WTC11 (cell line): ENCODE data around the gene PLIN1. TPM values are rescaled to one million over a fixed set of nuclear protein-coding genes. Genes with fewer than 3 reads are reported as not detected.

ENCODE experiments used
- ATAC-seq: fragments of 200-7000 bp; cut with Tn5 transposase; 2 replicates; pipeline ENCODE4 v1.10.0; 2021; ENCODE audit warnings: mild to moderate bottlenecking, moderate library complexity
- CTCF ChIA-PET: fragments of 300-600 bp; sonication (Branson Sonifier 250); formaldehyde crosslinking; loops from one replicate; lab custom pipeline; 2021; ENCODE audit warnings: antibody characterized with exemption; lab: Charles Lee
- POLR2A ChIA-PET: fragments of 350-600 bp; sonication (Branson Sonifier 250); formaldehyde crosslinking; loops from one replicate; lab custom pipeline; 2021; ENCODE audit warnings: antibody characterized with exemption; lab: Charles Lee
- DNase-seq: peaks from one replicate; pipeline ENCODE4 v3.0.0; 2021; ENCODE audit warnings: low spot score
- H3K27ac Mint-ChIP-seq: 2 replicates; pipeline ENCODE4 v1.8.0; 2021; ENCODE audit warnings: mixed read lengths
- H3K27me3 Mint-ChIP-seq: 2 replicates; pipeline ENCODE4 v1.8.0; 2021; ENCODE audit warnings: low read depth, mild to moderate bottlenecking, moderate library complexity, mixed read lengths
- H3K36me3 Mint-ChIP-seq: 2 replicates; pipeline ENCODE4 v1.8.0; 2021; ENCODE audit warnings: mixed read lengths
- H3K4me1 Mint-ChIP-seq: 2 replicates; pipeline ENCODE4 v1.8.0; 2022; ENCODE audit warnings: mixed read lengths
- H3K4me3 Mint-ChIP-seq: 2 replicates; pipeline ENCODE4 v1.8.0; 2021; ENCODE audit warnings: mild to moderate bottlenecking, moderate library complexity, mixed read lengths
- H3K9me3 Mint-ChIP-seq: 2 replicates; pipeline ENCODE4 v1.8.0; 2021; ENCODE audit warnings: mixed read lengths
- ATF2 ChIP-seq: sonication (generic); formaldehyde crosslinking; IDR thresholded peaks from 2 replicates; pipeline ENCODE4 v1.8.1; 2022; ENCODE audit warnings: low read depth, missing genetic modification reagents, borderline replicate concordance
- CREB1 ChIP-seq: sonication (generic); formaldehyde crosslinking; IDR thresholded peaks from 2 replicates; pipeline ENCODE4 v1.8.0; 2023; ENCODE audit warnings: mild to moderate bottlenecking, missing genetic modification reagents
- CREM ChIP-seq: sonication (generic); formaldehyde crosslinking; IDR thresholded peaks from 2 replicates; pipeline ENCODE4 v1.8.1; 2022; ENCODE audit warnings: mild to moderate bottlenecking, missing genetic modification reagents, moderate library complexity
- E2F5 ChIP-seq: sonication (generic); formaldehyde crosslinking; IDR thresholded peaks from 2 replicates; pipeline ENCODE4 v1.8.1; 2022; ENCODE audit warnings: mild to moderate bottlenecking, moderate library complexity, missing genetic modification reagents
- ESRRA ChIP-seq: sonication (generic); formaldehyde crosslinking; IDR thresholded peaks from 2 replicates; pipeline ENCODE4 v1.8.1; 2022; ENCODE audit warnings: mild to moderate bottlenecking, missing genetic modification reagents, borderline replicate concordance
- ETV6 ChIP-seq: sonication (generic); formaldehyde crosslinking; IDR thresholded peaks from 2 replicates; pipeline ENCODE4 v1.8.1; 2022; ENCODE audit warnings: mild to moderate bottlenecking, missing genetic modification reagents
- FOXP1 ChIP-seq: sonication (generic); formaldehyde crosslinking; IDR thresholded peaks from 2 replicates; pipeline ENCODE4 v1.8.0; 2022; ENCODE audit warnings: missing genetic modification reagents, mild to moderate bottlenecking, moderate library complexity, borderline replicate concordance
- GRHL2 ChIP-seq: fragments of 250-450 bp; sonication (Bioruptor Pico); IDR thresholded peaks from 2 replicates; pipeline ENCODE4 v1.8.0; 2022; ENCODE audit warnings: mild to moderate bottlenecking, moderate library complexity; ENCODE audit not compliant: insufficient replicate concordance, severe bottlenecking
- IRF2 ChIP-seq: sonication (generic); formaldehyde crosslinking; IDR thresholded peaks from 2 replicates; pipeline ENCODE4 v1.8.0; 2022; ENCODE audit warnings: low read depth, missing genetic modification reagents, borderline replicate concordance
- JUN ChIP-seq: sonication (generic); formaldehyde crosslinking; IDR thresholded peaks from 2 replicates; pipeline ENCODE4 v1.8.0; 2023; ENCODE audit warnings: mild to moderate bottlenecking, missing genetic modification reagents
- MXD4 ChIP-seq: fragments of 250-450 bp; sonication (Bioruptor Pico); IDR thresholded peaks from 2 replicates; pipeline ENCODE4 v1.8.0; 2021; ENCODE audit warnings: mild to moderate bottlenecking, moderate library complexity, borderline replicate concordance
- MYBL2 ChIP-seq: sonication (generic); formaldehyde crosslinking; IDR thresholded peaks from 2 replicates; pipeline ENCODE4 v1.8.1; 2023; ENCODE audit warnings: mild to moderate bottlenecking, moderate library complexity, missing genetic modification reagents
- NFYB ChIP-seq: sonication (generic); formaldehyde crosslinking; conservative IDR thresholded peaks from 2 replicates; pipeline ENCODE4 v1.8.0; 2022; ENCODE audit warnings: low read depth, missing genetic modification reagents
- NR2C2 ChIP-seq: sonication (generic); formaldehyde crosslinking; IDR thresholded peaks from 2 replicates; pipeline ENCODE4 v1.8.0; 2022; ENCODE audit warnings: mild to moderate bottlenecking, missing genetic modification reagents
- RELA ChIP-seq: sonication (generic); formaldehyde crosslinking; IDR thresholded peaks from 2 replicates; pipeline ENCODE4 v1.8.1; 2022; ENCODE audit warnings: missing genetic modification reagents, mild to moderate bottlenecking, borderline replicate concordance
- RORB ChIP-seq: fragments of 250-450 bp; sonication (Bioruptor Pico); IDR thresholded peaks from 2 replicates; pipeline ENCODE4 v1.9.0; 2021; ENCODE audit warnings: mild to moderate bottlenecking
- SOX15 ChIP-seq: fragments of 250-450 bp; sonication (Bioruptor Pico); IDR thresholded peaks from 2 replicates; pipeline ENCODE4 v1.9.0; 2021; ENCODE audit warnings: mild to moderate bottlenecking
- SP1 ChIP-seq: sonication (generic); formaldehyde crosslinking; conservative IDR thresholded peaks from 2 replicates; pipeline ENCODE4 v1.8.1; 2022; ENCODE audit warnings: missing genetic modification reagents
- ZNF232 ChIP-seq: sonication (generic); formaldehyde crosslinking; IDR thresholded peaks from 2 replicates; pipeline ENCODE4 v1.8.0; 2022; ENCODE audit warnings: mild to moderate bottlenecking, missing genetic modification reagents
- ZNF317 ChIP-seq: sonication (generic); formaldehyde crosslinking; IDR thresholded peaks from 2 replicates; pipeline ENCODE4 v1.8.1; 2023; ENCODE audit warnings: low read depth, mild to moderate bottlenecking, moderate library complexity, missing genetic modification reagents, borderline replicate concordance
- total RNA-seq: library from RNA; stranded (reverse); gene quantifications from 3 replicates; pipeline ENCODE4 v1.2.3, GENCODE V29; 2021
- TF ChIP-seq, protein P1 (sequence below): fragments of 250-450 bp; sonication (Bioruptor Pico); IDR thresholded peaks from 2 replicates; pipeline ENCODE4 v2.1.2; 2022; ENCODE audit warnings: mild to moderate bottlenecking, moderate library complexity
- TF ChIP-seq, protein P2 (sequence below): sonication (generic); formaldehyde crosslinking; IDR thresholded peaks from 2 replicates; pipeline ENCODE4 v1.8.0; 2023; ENCODE audit warnings: missing genetic modification reagents, mild to moderate bottlenecking, borderline replicate concordance
- TF ChIP-seq, protein P3 (sequence below): sonication (generic); formaldehyde crosslinking; IDR thresholded peaks from 2 replicates; pipeline ENCODE4 v1.8.1; 2023; ENCODE audit warnings: mild to moderate bottlenecking, missing genetic modification reagents, moderate library complexity
- TF ChIP-seq, protein P4 (sequence below): fragments of 250-450 bp; sonication (Bioruptor Pico); IDR thresholded peaks from 2 replicates; pipeline ENCODE4 v1.9.0; 2021; ENCODE audit warnings: moderate library complexity, mild to moderate bottlenecking, inconsistent platforms, borderline replicate concordance

The PLIN1 gene
- total RNA-seq, 1 experiment from 2014 or later, result 0.70 TPM

DNA sequence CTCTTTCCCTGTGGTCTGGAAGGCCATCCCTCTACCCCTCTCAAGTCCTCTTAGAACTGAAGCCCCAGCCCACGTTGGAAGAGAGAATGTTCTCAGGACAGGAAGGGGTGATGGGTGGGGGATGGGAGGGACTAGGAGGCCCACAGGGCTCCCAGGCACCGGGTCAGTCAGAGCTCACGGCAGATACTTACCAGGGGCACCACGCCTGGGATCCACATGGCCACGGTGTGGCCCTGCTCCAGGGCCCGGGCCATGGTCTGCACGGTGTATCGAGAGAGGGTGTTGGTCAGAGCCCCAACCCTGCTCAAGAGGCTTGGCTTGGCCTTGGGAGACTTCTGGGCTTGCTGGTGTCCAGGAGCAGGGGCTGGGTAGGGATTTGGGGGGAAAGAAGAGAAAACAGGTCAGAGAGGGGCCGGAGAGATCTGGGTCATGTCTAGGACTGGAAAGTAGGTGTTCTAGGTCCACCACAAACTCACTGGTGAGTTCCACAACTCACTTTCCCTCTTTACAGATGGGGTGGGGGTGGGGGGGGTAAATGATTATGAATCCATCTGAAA lies 9.8 kb downstream of the PLIN1 start:
- TF ChIP-seq IRF2 (CRISPR knock-in tag) (no peak), GRHL2 (CRISPR knock-in tag) (no peak), ESRRA (CRISPR knock-in tag) (no peak), ZNF317 (CRISPR knock-in tag) (no peak), JUN (CRISPR knock-in tag) (no peak), ZNF232 (CRISPR knock-in tag) (no peak), MXD4 (CRISPR knock-in tag) (no peak)
- TF ChIP-seq, protein P1, sequence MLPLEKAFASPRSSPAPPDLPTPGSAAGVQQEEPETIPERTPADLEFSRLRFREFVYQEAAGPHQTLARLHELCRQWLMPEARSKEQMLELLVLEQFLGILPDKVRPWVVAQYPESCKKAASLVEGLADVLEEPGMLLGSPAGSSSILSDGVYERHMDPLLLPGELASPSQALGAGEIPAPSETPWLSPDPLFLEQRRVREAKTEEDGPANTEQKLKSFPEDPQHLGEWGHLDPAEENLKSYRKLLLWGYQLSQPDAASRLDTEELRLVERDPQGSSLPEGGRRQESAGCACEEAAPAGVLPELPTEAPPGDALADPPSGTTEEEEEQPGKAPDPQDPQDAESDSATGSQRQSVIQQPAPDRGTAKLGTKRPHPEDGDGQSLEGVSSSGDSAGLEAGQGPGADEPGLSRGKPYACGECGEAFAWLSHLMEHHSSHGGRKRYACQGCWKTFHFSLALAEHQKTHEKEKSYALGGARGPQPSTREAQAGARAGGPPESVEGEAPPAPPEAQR, result no peak
- TF ChIP-seq, protein P2, sequence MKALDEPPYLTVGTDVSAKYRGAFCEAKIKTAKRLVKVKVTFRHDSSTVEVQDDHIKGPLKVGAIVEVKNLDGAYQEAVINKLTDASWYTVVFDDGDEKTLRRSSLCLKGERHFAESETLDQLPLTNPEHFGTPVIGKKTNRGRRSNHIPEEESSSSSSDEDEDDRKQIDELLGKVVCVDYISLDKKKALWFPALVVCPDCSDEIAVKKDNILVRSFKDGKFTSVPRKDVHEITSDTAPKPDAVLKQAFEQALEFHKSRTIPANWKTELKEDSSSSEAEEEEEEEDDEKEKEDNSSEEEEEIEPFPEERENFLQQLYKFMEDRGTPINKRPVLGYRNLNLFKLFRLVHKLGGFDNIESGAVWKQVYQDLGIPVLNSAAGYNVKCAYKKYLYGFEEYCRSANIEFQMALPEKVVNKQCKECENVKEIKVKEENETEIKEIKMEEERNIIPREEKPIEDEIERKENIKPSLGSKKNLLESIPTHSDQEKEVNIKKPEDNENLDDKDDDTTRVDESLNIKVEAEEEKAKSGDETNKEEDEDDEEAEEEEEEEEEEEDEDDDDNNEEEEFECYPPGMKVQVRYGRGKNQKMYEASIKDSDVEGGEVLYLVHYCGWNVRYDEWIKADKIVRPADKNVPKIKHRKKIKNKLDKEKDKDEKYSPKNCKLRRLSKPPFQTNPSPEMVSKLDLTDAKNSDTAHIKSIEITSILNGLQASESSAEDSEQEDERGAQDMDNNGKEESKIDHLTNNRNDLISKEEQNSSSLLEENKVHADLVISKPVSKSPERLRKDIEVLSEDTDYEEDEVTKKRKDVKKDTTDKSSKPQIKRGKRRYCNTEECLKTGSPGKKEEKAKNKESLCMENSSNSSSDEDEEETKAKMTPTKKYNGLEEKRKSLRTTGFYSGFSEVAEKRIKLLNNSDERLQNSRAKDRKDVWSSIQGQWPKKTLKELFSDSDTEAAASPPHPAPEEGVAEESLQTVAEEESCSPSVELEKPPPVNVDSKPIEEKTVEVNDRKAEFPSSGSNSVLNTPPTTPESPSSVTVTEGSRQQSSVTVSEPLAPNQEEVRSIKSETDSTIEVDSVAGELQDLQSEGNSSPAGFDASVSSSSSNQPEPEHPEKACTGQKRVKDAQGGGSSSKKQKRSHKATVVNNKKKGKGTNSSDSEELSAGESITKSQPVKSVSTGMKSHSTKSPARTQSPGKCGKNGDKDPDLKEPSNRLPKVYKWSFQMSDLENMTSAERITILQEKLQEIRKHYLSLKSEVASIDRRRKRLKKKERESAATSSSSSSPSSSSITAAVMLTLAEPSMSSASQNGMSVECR (CRISPR knock-in tag), result no peak
- TF ChIP-seq, protein P3, sequence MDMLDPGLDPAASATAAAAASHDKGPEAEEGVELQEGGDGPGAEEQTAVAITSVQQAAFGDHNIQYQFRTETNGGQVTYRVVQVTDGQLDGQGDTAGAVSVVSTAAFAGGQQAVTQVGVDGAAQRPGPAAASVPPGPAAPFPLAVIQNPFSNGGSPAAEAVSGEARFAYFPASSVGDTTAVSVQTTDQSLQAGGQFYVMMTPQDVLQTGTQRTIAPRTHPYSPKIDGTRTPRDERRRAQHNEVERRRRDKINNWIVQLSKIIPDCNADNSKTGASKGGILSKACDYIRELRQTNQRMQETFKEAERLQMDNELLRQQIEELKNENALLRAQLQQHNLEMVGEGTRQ (CRISPR knock-in tag), result no peak
- TF ChIP-seq, protein P4, sequence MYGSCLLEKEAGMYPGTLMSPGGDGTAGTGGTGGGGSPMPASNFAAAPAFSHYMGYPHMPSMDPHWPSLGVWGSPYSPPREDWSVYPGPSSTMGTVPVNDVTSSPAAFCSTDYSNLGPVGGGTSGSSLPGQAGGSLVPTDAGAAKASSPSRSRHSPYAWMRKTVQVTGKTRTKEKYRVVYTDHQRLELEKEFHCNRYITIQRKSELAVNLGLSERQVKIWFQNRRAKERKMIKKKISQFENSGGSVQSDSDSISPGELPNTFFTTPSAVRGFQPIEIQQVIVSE (CRISPR knock-in tag), result no peak
- ATAC-seq, result no peak
- no peak for DNase-seq
- POLR2A ChIA-PET, result no interaction called here
- Mint-ChIP-seq H3K27ac (no peak overlapping the region), H3K9me3 (no peaks in the 10 kb centered on the region), H3K4me3 (no peak overlapping the region), H3K27me3 (peaks cover 14% of the 10 kb centered on the region), H3K36me3 (no peaks in the 10 kb centered on the region), H3K4me1 (peaks cover 13% of the 10 kb centered on the region)
- CTCF ChIA-PET, result interaction anchor here (0.6 to 1.6 kb wide), 3 partner anchors 81 to 154 kb away, joined by 3 read pairs; no protein-coding TSS in a partner anchor

GRCh38 chr15:89668171-89668570 lies 11.0 kb downstream of the PLIN1 start:
- CTCF ChIA-PET, result no interaction called here
- Mint-ChIP-seq H3K9me3 (no peaks in the 10 kb centered on the region), H3K27me3 (peaks cover 17% of the 10 kb centered on the region)
- TF ChIP-seq SOX15 (CRISPR knock-in tag) (no peak), ETV6 (CRISPR knock-in tag) (no peak), SP1 (CRISPR knock-in tag) (no peak), E2F5 (CRISPR knock-in tag) (no peak), NR2C2 (CRISPR knock-in tag) (no peak), RORB (CRISPR knock-in tag) (no peak), MYBL2 (no peak), FOXP1 (CRISPR knock-in tag) (no peak), CREM (CRISPR knock-in tag) (no peak), CREB1 (CRISPR knock-in tag) (no peak), NFYB (CRISPR knock-in tag) (no peak), RELA (CRISPR knock-in tag) (no peak), ATF2 (no peak), ESRRA (CRISPR knock-in tag) (no peak)

More at GRCh38 chr15:89668171-89668570, 11.0 kb downstream of the PLIN1 start:
- Mint-ChIP-seq H3K27ac (no peak overlapping the region), H3K4me1 (peaks cover 14% of the 10 kb centered on the region), H3K36me3 (no peaks in the 10 kb centered on the region), H3K4me3 (no peak overlapping the region)
- DNase-seq (no peak), ATAC-seq (no peak)
- POLR2A ChIA-PET, result no interaction called here
